OCI-LY3 (cell line): ENCODE measurements around the gene RNF123.

ENCODE experiments used
- H2AFZ ChIP-seq: fragments of 200-600, 300-600 bp; shearing (Covaris generic); 2 replicates; pipeline ENCODE4 v1.6.0; 2014; ENCODE audit warnings: antibody characterized with exemption, low read depth, low read length
- H3K27ac ChIP-seq: fragments of 200-600, 300-600 bp; sonication (generic); 2 replicates; pipeline ENCODE4 v1.5.1; 2014; ENCODE audit warnings: mild to moderate bottlenecking, low read length, moderate library complexity, mixed read lengths
- H3K27me3 ChIP-seq: fragments of 200-600, 300-600 bp; sonication (generic); 2 replicates; pipeline ENCODE4 v1.6.1; 2014; ENCODE audit warnings: low read depth, low read length, mixed read lengths
- H3K36me3 ChIP-seq: fragments of 200-600, 300-600 bp; sonication (generic); replicated peaks from 2 replicates; pipeline ENCODE3; 2014; ENCODE audit warnings: low read depth, low read length, mixed read lengths
- H3K4me1 ChIP-seq: fragments of 300-600, 200-600 bp; sonication (generic); 2 replicates; pipeline ENCODE4 v1.6.1; 2014; ENCODE audit warnings: low read length, mixed read lengths
- H3K4me2 ChIP-seq: fragments of 200-600, 300-600 bp; sonication (generic); 2 replicates; pipeline ENCODE4 v1.6.1; 2014; ENCODE audit warnings: low read length, mixed read lengths
- H3K4me3 ChIP-seq: fragments of 300-600, 200-600 bp; sonication (generic); 2 replicates; pipeline ENCODE4 v1.5.1; 2014; ENCODE audit warnings: antibody characterized with exemption, mild to moderate bottlenecking, low read length, moderate library complexity
- H3K79me2 ChIP-seq: fragments of 300-600, 200-600 bp; shearing (Covaris generic); 2 replicates; pipeline ENCODE4 v1.6.1; 2014; ENCODE audit warnings: mild to moderate bottlenecking, low read length, mixed read lengths
- H3K9ac ChIP-seq: fragments of 300-600, 200-600 bp; shearing (Covaris generic); 2 replicates; pipeline ENCODE4 v1.6.0; 2014; ENCODE audit warnings: mild to moderate bottlenecking, low read length, moderate library complexity
- H3K9me3 ChIP-seq: fragments of 200-600, 300-600 bp; shearing (Covaris generic); 2 replicates; pipeline ENCODE4 v1.6.1; 2014; ENCODE audit warnings: low read length, mixed read lengths; ENCODE audit not compliant: insufficient read depth
- H4K20me1 ChIP-seq: fragments of 200-600, 300-600 bp; sonication (generic); 2 replicates; pipeline ENCODE4 v1.6.1; 2016; ENCODE audit warnings: low read length, mixed read lengths; ENCODE audit not compliant: insufficient read depth
- EZH2phosphoT487 ChIP-seq: fragments of 200-600 bp; shearing (Covaris generic); IDR thresholded peaks from 2 replicates; pipeline ENCODE4 v1.6.1; 2018; ENCODE audit warnings: antibody characterized with exemption, mixed run types, low read depth
- TF ChIP-seq, protein P1 (sequence below): fragments of 200-600, 300-600 bp; sonication (generic); IDR thresholded peaks from 2 replicates; pipeline ENCODE4 v1.5.1; 2014; ENCODE audit warnings: antibody characterized with exemption, low read length, low read depth

Gene RNF123

DNA sequence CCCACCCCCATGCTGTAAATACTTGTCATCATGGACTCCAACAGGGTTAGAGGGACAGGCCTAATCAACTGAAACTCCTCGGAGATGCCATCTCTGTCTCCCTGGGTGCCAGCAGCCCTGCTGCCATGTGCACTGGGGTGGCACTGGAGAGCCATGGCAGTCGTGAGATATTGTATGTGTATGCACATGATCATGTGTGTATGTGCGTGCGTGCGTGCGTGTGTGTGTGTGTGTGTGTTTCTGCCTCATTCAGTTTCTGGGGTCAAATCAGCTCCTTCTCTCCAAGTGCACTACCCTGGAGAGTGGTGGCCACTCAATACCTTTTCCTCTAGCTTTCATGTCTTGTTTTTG is 18.4 kb upstream of the RNF123 start:
- peaks cover 5% of the 10 kb centered on the region for H3K36me3 ChIP-seq
- TF ChIP-seq EZH2phosphoT487 = no peak
- TF ChIP-seq, protein P1, sequence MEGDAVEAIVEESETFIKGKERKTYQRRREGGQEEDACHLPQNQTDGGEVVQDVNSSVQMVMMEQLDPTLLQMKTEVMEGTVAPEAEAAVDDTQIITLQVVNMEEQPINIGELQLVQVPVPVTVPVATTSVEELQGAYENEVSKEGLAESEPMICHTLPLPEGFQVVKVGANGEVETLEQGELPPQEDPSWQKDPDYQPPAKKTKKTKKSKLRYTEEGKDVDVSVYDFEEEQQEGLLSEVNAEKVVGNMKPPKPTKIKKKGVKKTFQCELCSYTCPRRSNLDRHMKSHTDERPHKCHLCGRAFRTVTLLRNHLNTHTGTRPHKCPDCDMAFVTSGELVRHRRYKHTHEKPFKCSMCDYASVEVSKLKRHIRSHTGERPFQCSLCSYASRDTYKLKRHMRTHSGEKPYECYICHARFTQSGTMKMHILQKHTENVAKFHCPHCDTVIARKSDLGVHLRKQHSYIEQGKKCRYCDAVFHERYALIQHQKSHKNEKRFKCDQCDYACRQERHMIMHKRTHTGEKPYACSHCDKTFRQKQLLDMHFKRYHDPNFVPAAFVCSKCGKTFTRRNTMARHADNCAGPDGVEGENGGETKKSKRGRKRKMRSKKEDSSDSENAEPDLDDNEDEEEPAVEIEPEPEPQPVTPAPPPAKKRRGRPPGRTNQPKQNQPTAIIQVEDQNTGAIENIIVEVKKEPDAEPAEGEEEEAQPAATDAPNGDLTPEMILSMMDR = no peak
- peaks cover 4% of the 10 kb centered on the region; the same call in 1 of the 2 replicates for H4K20me1 ChIP-seq
- H3K4me1 ChIP-seq = peaks cover 12% of the 10 kb centered on the region
- no peaks in the 10 kb centered on the region for H3K9me3 ChIP-seq
- H3K79me2 ChIP-seq = peaks cover 28% of the 10 kb centered on the region
- H2AFZ ChIP-seq = no peak overlapping the region
- H3K9ac ChIP-seq = no peak overlapping the region
- H3K4me3 ChIP-seq = no peak overlapping the region
- no peaks in the 10 kb centered on the region for H3K27me3 ChIP-seq
- H3K27ac ChIP-seq = no peak overlapping the region
- H3K4me2 ChIP-seq = no peak overlapping the region

DNA sequence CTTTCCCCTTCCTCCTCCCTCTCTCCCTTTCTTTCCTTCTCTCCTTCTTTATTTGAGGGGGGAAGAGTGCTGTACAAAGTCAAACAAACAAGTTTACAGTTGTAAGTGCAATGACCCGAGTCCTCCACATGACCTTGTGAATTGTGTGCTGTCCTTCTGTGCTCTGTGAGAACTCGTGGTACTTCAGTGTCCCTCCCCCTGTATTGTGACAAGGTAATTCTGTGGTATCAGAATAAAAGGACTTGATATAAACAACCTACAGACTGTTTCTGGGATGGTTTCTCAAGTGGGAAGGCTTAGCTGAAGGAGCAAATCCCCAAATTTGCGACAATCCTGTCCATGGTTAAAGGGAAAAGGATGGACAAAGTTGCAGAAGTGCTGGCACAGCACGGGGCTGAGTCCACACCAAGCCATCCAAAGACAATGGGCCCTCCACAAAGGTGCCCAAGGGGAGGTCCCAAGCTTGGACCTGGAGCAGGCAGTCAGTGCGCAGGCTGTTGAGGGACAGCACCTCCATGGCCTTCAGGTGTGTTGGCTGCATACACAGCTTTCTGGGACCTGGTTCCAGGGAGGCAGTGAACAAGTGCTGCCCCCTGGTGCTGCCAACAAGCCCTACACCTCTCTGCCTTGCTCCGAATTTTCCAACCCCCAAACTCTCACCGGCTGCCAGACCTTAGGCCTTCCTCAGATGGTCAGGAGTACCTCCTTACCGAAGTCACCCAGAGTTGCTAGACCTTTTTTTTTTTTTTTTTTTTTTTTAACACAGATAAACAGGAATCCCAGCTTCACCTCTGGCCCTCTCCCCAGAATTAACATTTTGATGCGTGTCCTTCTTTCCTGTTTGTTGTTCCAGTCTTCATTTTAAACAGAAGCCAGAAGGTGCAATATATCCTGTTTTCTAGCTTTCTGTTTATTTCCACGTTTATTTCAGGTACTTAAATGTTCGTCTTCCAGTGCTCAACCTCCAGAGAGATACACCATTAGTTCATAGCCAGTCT is 17.8 kb upstream of the RNF123 start:
- Histone ChIP-seq H3K36me3 (peaks cover 12% of the 10 kb centered on the region), H3K27ac (0 out of 2 replicates have a peak overlapping the region, but pooled peaks have one; percentile 2), H3K4me3 (no peak overlapping the region), H3K4me1 (peaks cover 12% of the 10 kb centered on the region), H4K20me1 (peaks cover 4% of the 10 kb centered on the region; the same call in 1 of the 2 replicates), H3K27me3 (no peaks in the 10 kb centered on the region), H3K4me2 (peak overlapping the region; percentile 9; the same call in 1 of the 2 replicates), H3K9ac (no peak overlapping the region), H2AFZ (no peak overlapping the region), H3K79me2 (peaks cover 31% of the 10 kb centered on the region), H3K9me3 (no peaks in the 10 kb centered on the region)
- TF ChIP-seq, protein P1 = peak; percentile 86
- no peak for TF ChIP-seq EZH2phosphoT487

DNA sequence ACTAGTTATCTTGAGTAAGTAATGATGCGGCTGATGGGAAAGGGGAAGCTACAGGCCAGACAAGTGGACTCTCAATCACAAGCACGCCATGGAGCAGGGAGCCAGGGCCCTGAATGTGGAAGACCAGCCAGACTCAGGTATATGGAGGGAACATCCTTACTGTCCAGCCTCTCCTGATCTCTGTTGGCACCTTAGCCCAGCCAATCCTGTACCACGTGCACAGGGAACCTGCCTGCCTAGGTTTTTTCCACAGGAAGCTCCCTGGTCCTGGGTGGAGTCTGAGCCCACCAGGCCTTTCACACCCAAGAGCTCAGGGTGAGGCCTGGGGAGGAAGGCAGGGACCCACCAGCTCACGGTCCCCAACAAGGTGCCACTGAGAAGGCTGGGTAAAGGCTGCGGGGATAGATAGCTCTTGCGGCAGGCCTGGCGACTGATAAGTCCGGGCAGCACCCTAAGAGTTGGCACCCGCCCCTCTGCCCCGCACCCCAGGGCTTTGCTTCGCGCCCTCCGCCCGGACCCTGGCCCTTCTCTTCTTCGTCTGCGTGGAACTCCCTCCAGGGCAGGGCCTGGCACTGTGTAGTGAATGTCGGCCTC is 16.1 kb upstream of the RNF123 start:
- H3K4me2 ChIP-seq = peak overlapping the region; percentile 96
- peaks cover 26% of the 10 kb centered on the region for H3K36me3 ChIP-seq
- peak overlapping the region; percentile 78 for H3K27ac ChIP-seq
- peaks cover 31% of the 10 kb centered on the region for H3K79me2 ChIP-seq
- H3K4me1 ChIP-seq = peaks cover 12% of the 10 kb centered on the region
- no peaks in the 10 kb centered on the region for H3K9me3 ChIP-seq
- TF ChIP-seq, protein P1 = no peak
- H4K20me1 ChIP-seq = peaks cover 4% of the 10 kb centered on the region; the same call in 1 of the 2 replicates
- peak overlapping the region; percentile 94 for H3K9ac ChIP-seq
- peak overlapping the region; percentile 51; the same call in 1 of the 2 replicates for H2AFZ ChIP-seq
- peak overlapping the region; percentile 95 for H3K4me3 ChIP-seq
- H3K27me3 ChIP-seq = no peaks in the 10 kb centered on the region
